LoVo (cell line): ENCODE measurements around the gene RAPGEF1.
"Not testable (repeated sequence)": the region's sequence is repeated elsewhere in the genome, so short reads cannot be mapped to it uniquely, and the experiment has no call there.

Experiments used
- DNase-seq: peaks from one replicate; pipeline ENCODE4 v3.0.0-alpha.2; 2016; ENCODE audit warnings: low spot score

Gene RAPGEF1, protein sequence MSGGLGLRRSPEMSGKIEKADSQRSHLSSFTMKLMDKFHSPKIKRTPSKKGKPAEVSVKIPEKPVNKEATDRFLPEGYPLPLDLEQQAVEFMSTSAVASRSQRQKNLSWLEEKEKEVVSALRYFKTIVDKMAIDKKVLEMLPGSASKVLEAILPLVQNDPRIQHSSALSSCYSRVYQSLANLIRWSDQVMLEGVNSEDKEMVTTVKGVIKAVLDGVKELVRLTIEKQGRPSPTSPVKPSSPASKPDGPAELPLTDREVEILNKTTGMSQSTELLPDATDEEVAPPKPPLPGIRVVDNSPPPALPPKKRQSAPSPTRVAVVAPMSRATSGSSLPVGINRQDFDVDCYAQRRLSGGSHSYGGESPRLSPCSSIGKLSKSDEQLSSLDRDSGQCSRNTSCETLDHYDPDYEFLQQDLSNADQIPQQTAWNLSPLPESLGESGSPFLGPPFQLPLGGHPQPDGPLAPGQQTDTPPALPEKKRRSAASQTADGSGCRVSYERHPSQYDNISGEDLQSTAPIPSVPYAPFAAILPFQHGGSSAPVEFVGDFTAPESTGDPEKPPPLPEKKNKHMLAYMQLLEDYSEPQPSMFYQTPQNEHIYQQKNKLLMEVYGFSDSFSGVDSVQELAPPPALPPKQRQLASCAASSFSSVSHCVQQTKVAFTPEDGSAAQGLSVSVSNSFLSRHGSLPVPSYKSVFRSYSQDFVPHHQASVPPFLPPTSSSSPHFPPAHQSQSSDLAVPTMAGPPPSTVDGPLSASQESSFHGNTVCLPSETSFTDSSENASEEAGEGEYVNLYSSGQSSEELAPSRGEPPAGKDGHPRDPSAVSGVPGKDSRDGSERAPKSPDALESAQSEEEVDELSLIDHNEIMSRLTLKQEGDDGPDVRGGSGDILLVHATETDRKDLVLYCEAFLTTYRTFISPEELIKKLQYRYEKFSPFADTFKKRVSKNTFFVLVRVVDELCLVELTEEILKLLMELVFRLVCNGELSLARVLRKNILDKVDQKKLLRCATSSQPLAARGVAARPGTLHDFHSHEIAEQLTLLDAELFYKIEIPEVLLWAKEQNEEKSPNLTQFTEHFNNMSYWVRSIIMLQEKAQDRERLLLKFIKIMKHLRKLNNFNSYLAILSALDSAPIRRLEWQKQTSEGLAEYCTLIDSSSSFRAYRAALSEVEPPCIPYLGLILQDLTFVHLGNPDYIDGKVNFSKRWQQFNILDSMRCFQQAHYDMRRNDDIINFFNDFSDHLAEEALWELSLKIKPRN (N-terminal part only)

DNA sequence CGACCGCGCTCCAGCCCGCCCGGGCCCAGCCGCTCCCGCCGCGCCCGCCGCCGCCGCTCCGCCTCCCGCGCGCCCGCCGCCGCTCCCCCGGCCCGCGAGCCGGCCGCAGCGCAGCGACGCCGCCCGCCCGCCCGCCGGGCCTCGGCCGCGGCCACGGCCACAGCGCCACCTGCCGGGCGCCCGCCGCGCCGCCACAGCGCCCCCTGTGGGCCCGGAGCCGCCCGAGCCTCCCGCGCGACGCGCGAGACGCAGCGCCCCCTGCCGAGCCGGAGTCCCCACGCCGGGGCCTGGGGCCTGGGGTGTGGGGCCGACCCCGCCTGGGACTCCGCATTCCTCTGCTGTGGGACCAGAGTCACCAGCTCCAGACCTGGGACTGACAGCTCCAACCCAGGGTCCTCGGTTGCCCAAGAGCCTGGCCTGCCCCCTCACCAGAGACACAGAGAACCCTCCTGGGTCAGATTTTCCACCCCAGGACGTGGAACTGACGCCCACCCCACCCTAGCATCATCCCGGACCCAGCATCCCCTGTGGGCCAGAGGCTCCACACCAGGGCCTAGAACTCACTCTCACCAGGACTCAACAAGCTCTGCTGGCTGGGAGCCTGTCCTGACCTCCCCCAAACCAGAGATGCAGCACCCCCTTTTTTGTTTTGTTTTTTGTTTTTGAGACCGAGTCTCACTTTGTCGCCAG is at the start of gene RAPGEF1:
RAPGEF1 (minus strand) TSS at position 118 of the 690 bp plus-strand sequence. CDS start 246 bp downstream, outside the sequence.
- DNase-seq, result peak; percentile 70

- no peak for DNase-seq
These were observed 49.0 kb upstream of the RAPGEF1 start for GRCh38 chr9:131788851-131789250.

DNA sequence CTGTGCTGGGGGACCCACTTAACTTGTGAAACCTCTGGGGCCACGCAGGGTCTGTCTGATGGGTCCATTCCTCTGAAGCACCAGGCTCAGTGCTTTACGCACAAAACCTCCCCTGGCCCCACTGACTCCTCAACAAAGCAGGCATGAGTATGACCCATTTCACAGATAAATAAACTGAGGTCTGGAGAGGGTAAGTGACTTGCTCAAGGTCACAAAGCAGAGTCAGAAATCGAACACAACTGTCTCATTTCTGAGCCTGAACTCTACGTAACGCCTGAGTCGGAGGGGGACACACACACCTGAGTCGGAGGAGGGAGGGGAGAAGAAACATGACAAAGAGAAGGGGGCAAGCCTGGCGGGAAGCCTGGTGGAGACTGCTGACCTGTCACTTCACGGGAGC is 48.0 kb upstream of the RAPGEF1 start:
- no peak for DNase-seq

DNA sequence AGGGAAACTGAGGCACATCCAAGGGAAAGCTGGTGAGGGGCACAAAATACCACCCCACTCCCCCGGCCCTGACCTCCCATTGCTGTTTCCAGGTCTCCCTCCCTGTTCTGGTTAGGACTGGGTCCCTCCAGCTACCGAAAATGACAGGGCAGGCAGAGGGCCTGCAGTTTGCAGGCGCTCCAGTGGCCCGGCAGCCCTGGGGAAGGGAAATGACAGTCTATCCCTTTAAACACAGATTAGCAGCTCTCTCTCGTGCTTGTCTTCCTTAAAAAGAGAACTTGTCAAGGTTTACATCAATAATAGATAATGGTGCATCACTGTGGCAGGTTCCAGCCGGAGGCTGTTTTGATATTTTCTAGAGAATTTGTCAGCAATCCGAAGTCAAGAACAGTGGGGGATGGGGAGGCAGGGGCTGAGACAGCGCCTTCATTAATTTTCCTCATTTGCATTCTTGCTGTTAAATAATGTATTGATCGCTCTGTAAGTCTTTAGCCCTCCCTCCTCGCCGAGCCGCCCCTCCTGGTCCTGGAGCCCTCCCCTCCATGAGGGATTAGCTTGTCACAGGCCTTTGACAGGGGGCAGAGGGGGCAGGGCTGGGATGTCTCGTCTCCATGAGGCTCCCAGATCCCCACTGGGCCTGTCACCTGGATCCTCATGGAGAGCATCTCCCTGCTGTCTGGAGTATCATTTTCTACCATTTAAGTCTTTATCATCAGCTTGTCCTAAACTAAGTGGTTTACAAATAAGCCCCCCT is 45.0 kb upstream of the RAPGEF1 start:
- DNase-seq, result no peak

- DNase-seq, result no peak
These were observed 41.2 kb upstream of the RAPGEF1 start for GRCh38 chr9:131781069-131781468.

GRCh38 chr9:131776473-131776872 is 36.6 kb upstream of the RAPGEF1 start:
- DNase-seq, result peak; percentile 32

GRCh38 chr9:131776036-131776435 is 36.2 kb upstream of the RAPGEF1 start:
- DNase-seq, result no peak

- no peak for DNase-seq
These were observed 34.8 kb upstream of the RAPGEF1 start for GRCh38 chr9:131774636-131775035.

DNA sequence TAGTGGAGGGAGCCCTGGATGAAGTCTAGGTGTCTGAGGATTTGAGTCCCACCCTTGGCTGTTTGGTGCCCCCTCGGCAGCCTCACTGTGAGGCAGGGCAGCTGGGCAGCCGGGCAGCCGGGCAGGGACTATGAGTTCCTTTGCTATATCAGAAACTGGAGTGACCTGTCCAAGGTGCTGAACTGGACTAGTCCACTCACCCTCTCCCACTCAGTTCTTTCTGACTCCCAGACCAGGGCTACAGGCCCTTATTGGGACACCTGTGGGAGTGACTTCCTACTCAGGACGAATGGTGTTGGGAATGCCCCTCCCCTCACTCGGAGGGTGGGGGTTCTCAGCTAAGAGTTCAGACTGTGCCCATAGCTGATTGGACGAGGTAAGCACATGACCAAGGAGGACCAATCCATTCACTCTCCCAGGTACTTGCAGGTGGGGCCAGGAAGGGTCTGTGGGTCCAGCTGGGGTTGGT is 34.1 kb upstream of the RAPGEF1 start:
- peak; percentile 61 for DNase-seq

- DNase-seq, result no peak
These were observed 33.1 kb upstream of the RAPGEF1 start for GRCh38 chr9:131772940-131773339.

DNA sequence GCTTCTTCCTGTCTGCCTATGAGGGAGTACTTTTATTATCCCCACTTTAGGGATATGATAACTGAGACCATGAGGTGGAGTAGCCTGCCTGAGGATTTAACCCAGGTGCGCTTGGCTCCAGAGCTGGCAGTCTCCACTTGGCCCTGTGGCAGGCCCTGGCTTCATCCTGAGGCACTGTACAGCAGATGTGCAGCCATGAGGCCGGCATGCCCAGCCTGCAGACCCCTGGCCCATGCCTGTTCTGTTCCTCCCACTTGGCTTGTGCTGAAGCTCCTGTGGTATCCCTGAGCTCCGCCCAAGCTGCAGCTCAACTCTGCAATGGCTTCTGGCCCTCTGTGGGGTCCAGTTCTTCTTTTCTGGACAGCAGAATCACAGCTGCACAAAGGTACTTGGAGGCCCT is 31.8 kb upstream of the RAPGEF1 start:
- DNase-seq, result no peak

GRCh38 chr9:131769361-131769760 is 29.5 kb upstream of the RAPGEF1 start:
- no peak for DNase-seq

DNA sequence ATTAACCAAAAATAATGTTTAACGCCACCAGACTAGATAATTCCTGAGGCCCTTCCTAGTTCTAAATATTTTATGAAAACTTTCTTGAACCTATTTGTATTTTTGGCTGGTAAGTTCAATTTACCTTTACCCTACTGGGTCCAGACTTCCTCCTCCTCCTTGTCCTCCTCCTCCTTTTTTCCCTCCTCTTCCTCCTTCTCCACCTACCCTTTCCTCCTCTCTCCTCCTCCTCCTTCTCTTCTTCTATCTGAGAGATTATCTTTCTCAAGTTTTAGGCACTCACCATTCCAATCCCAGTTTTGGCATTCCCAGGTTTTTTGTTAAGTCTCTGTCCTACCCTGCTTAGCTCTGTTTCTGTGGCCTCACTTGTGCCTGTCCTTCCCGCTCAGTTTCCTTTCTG is 24.7 kb upstream of the RAPGEF1 start:
- no peak for DNase-seq

DNA sequence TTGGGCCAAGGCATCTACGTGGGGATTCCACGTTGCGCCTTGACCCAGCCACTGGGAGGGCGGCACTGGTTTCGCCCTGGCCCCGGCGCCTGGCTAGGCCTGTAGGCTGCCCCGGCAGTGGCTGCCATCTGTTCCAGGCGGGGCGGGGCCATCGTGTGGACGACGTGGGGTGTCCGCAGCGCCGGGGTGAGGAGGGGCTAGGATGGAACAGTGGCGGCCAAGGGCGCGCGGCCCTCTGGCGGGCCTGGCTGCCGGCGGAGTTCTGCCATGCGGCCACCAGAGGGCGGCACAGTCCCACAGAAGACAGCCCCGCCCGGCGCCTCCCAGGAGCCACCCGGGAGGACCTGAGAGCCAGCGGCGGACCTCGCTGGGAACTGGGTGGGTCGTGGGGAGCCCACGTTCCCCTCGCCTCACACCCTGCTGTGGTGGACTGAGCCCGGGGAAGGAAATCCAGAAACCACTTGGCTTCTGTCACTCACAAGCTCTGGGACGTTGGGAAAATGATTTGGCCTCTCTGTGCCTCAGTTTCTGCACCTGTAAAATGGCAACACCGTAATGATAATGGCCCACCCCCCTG is 22.6 kb upstream of the RAPGEF1 start:
- peak; percentile 65 for DNase-seq

DNA sequence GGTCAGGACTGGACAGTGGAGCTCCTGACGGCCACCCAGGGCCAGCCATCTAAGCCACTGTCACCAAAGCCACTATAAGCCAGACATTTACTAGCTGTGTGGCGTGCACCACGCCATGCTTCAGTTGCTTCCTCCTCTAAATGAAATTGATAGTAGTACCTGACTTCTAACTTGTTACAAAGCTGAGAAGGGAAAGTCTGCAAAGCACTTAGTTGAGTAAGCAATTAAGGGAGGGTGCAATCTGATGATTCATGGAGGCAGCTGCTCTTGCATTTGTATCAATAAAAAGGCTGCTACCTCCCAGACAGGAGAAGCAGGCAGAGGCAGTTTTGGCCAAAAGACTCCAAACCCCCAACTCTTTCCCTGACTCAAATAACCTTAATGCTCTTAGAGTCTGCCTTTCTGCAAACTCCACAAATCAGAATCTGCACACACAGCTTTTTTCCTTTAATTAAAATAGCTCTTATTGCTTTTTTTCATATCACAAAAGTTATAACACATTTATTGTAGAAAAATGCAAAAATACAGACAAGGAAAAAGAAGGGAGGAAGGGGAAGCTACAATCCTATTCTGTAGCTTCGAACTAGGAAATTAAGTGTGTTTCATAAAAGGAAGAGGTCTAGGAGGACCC is 19.3 kb upstream of the RAPGEF1 start:
- DNase-seq, result no peak

DNA sequence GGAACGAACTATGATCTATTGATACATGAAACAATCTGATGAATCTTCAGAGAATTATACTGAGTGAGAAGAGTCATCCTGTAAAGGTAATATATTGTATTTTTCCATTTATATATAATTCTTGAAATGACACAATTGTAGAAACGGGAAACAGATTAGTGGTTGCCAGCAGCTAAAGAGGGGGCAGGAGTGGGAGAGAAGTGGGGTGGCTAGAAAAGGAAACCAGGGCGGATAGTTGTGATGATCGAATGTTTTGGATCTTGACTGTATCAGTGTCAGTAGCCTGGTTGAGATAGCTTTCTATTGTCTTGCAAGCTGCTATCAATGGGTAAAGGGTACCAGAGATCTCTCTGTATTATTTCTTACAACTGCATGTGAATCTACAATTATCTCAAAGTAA is 17.7 kb upstream of the RAPGEF1 start:
- DNase-seq, result no peak

DNA sequence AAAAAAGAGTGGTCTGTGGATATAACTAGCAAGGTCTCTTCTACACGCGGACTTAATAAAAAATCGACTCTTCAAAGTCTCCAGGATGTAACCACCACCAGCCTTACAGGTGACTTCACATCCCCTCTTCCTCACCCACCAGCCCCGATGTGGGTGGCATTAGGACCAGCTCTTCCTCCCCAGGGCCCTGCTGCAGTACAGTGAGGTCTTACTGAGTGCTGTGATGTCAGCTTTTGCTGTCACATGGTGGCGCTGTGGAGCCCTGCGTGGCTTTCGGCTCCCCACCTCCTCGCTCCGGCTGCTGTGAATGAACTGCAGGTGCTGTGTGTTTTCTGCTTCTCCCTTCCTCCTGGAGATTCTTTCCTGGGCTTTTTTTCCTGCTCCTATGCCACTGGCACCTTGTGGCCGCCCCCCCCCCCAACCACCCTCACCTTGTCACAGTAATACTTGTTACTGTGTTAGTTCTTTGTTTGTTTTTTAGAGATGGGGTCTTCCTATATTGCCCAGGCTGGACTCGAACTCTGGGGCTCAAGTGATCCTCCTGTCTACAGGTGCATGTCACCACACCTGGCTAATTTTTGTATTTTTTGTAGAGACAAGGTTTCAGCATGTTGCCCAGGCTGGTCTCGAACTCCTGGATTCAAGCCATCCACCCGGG is 15.8 kb upstream of the RAPGEF1 start:
- DNase-seq, result peak; percentile 76

DNA sequence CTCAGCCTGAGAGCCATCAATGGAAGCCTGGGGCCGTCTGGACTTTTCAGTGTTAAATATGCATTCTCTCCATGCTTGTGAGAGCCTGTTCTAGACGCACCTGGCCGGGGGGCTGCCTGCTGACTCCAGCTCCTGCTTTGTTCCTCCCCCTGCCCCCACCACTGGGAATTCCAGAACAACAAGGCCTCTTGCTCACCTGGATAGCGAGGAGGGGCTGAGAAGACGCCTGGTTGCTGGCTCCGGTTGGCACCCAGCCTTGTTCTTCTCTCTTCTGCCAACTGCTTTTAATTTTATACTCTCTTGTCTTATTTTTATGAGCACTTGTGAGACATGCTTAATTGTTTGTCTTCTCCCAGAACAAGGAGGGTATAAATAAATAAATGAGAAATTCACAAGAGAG is 15.0 kb upstream of the RAPGEF1 start:
- no peak for DNase-seq

DNA sequence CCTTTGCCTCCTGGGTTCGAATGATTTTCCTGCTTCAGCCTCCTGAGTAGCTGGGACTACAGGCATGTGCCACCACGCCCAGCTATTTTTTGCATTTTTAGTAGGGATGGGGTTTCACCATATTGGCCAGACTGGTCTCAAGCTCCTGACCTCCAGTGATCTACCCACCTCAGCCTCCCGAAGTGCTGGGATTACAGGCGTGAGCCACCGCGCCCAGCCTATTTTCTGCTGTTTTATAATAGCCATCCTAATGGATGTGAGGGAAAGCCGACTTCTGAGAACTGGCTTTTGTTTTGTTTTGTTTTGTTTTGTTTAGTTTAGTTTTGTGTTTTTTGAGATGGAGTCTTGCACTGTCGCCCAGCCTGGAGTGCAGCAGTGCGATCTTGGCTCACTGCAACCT is 13.9 kb upstream of the RAPGEF1 start:
- not testable (repeated sequence) for DNase-seq
